ENCODE results near the gene FHIT. TPM values are rescaled to one million over a fixed set of nuclear protein-coding genes. Genes with fewer than 3 reads are reported as not detected.

Gene FHIT
- total RNA-seq, 2 donors from 2014 or later = 10.4 to 15.8 TPM

- DNase-seq (no peak), ATAC-seq (no peak)
- H3K36me3 ChIP-seq (replicated peaks in 1 of 2; ENCODE audit: insufficient read depth in 1 of 2, low read depth in 2 of 2) = no peaks in the 10 kb centered on the region
- no peak overlapping the region for H3K27ac ChIP-seq
- H3K9me3 ChIP-seq = no peaks in the 10 kb centered on the region
- no peak overlapping the region for H3K4me3 ChIP-seq
- no peaks in the 10 kb centered on the region for H3K27me3 ChIP-seq
- intact Hi-C loops (cut with DNase I) = no loop called here
- WGBS, 2 donors = 67 to 91% methylated on average over 4 of the region's 4 CpGs
- no peak for TF ChIP-seq CTCF (IDR thresholded peaks at IDR 0.05)
- no peak for TF ChIP-seq POLR2A (IDR thresholded peaks at IDR 0.05)
- no peaks in the 10 kb centered on the region for H3K4me1 ChIP-seq
Measured at GRCh38 chr3:60186359-60186758, 1064.9 kb downstream of the FHIT start.

- Histone ChIP-seq H3K27ac (no peak overlapping the region), H3K4me3 (no peak overlapping the region), H3K4me1 (no peaks in the 10 kb centered on the region), H3K36me3 (replicated peaks in 1 of 2; ENCODE audit: insufficient read depth in 1 of 2, low read depth in 2 of 2) (no peaks in the 10 kb centered on the region), H3K27me3 (no peaks in the 10 kb centered on the region), H3K9me3 (no peaks in the 10 kb centered on the region)
- intact Hi-C loops (cut with DNase I) = no loop called here
- WGBS, 2 donors = 90 to 93% methylated on average over 3 of the region's 3 CpGs
- DNase-seq (no peak), ATAC-seq (no peak)
- no peak for TF ChIP-seq CTCF (IDR thresholded peaks at IDR 0.05)
- no peak for TF ChIP-seq POLR2A (IDR thresholded peaks at IDR 0.05)
Measured at GRCh38 chr3:60185161-60185560, 1066.1 kb downstream of the FHIT start.

- no peak for DNase-seq
- TF ChIP-seq CTCF (IDR thresholded peaks at IDR 0.05) (no peak), POLR2A (IDR thresholded peaks at IDR 0.05) (no peak)
- intact Hi-C loops (cut with DNase I) = no loop called here
- Histone ChIP-seq H3K27me3 (no peaks in the 10 kb centered on the region), H3K36me3 (replicated peaks in 1 of 2; ENCODE audit: insufficient read depth in 1 of 2, low read depth in 2 of 2) (no peaks in the 10 kb centered on the region), H3K4me3 (no peak overlapping the region), H3K9me3 (no peaks in the 10 kb centered on the region), H3K27ac (no peak overlapping the region), H3K4me1 (no peaks in the 10 kb centered on the region)
- 71 to 86% methylated on average over 1 of the region's 1 CpG for WGBS, 2 donors
- no peak for ATAC-seq
Measured at GRCh38 chr3:60182697-60183096, 1068.6 kb downstream of the FHIT start.

- Histone ChIP-seq H3K36me3 (replicated peaks in 1 of 2; ENCODE audit: insufficient read depth in 1 of 2, low read depth in 2 of 2) (no peaks in the 10 kb centered on the region), H3K4me3 (no peak overlapping the region), H3K27ac (no peak overlapping the region), H3K4me1 (no peaks in the 10 kb centered on the region), H3K9me3 (no peaks in the 10 kb centered on the region), H3K27me3 (no peaks in the 10 kb centered on the region)
- TF ChIP-seq CTCF (IDR thresholded peaks at IDR 0.05) = no peak
- no peak for TF ChIP-seq POLR2A (IDR thresholded peaks at IDR 0.05)
- WGBS, 2 donors = 89 to 91% methylated on average over 8 of the region's 8 CpGs
- DNase-seq (no peak), ATAC-seq (no peak)
- intact Hi-C loops (cut with DNase I) = no loop called here
Measured at GRCh38 chr3:60178931-60179653, 1072.2 kb downstream of the FHIT start.

GRCh38 chr3:60177726-60178125 is 1073.5 kb downstream of the FHIT start:
- ATAC-seq (no peak), DNase-seq (no peak)
- H3K27me3 ChIP-seq = no peaks in the 10 kb centered on the region
- H3K4me1 ChIP-seq = no peaks in the 10 kb centered on the region
- intact Hi-C loops (cut with DNase I) = no loop called here
- no peak for TF ChIP-seq POLR2A (IDR thresholded peaks at IDR 0.05)
- TF ChIP-seq CTCF (IDR thresholded peaks at IDR 0.05) = no peak
- no peaks in the 10 kb centered on the region for H3K9me3 ChIP-seq
- H3K27ac ChIP-seq = no peak overlapping the region
- no peaks in the 10 kb centered on the region for H3K36me3 ChIP-seq (replicated peaks in 1 of 2; ENCODE audit: insufficient read depth in 1 of 2, low read depth in 2 of 2)
- WGBS, 2 donors = 79 to 92% methylated on average over 2 of the region's 2 CpGs
- no peak overlapping the region for H3K4me3 ChIP-seq
